Tibial nerve (tissue), 4 donors: ENCODE results near the gene MBTD1. TPM values are rescaled to one million over a fixed set of nuclear protein-coding genes. Genes with fewer than 3 reads are reported as not detected.

Experiments
- DNase-seq, 2 donors: peaks; one replicate each; pipeline ENCODE4 v3.0.0-alpha.2; 2019; ENCODE audit warnings: low spot score in 2 of 2
- H3K27ac ChIP-seq, 4 donors: fragments of 200-600 bp; sonication (generic) in 3 of 4; one replicate each; pipeline ENCODE4 v1.5.1; 2017 to 2019; ENCODE audit warnings: mild to moderate bottlenecking in 1 of 4
- H3K27me3 ChIP-seq, 2 donors: fragments of 200-600 bp; sonication (generic) in 1 of 2; one replicate each; pipeline versions ENCODE4 v1.5.1 to v1.6.0; 2017 to 2019
- H3K36me3 ChIP-seq, 3 donors: fragments of 200-600 bp; sonication (generic); one replicate each; pipeline ENCODE4 v1.5.1; 2018 to 2019
- H3K4me1 ChIP-seq, 4 donors: fragments of 200-600 bp; sonication (generic) in 3 of 4; one replicate each; pipeline ENCODE4 v1.5.1; 2017 to 2019
- H3K4me3 ChIP-seq, 4 donors: fragments of 200-600 bp; sonication (generic) in 3 of 4; one replicate each; pipeline ENCODE4 v1.5.1; 2017 to 2019; ENCODE audit warnings: mild to moderate bottlenecking in 1 of 4, moderate library complexity in 1 of 4
- H3K9me3 ChIP-seq, 4 donors: fragments of 200-600 bp; sonication (generic) in 3 of 4; one replicate each; pipeline ENCODE4 v1.5.1; 2017 to 2019
- CTCF ChIP-seq, 5 experiments: fragments of 200-600 bp in 3 of 5; fragments of 450-650 bp in 2 of 5; sonication (generic) in 3 of 5; IDR thresholded peaks; one replicate each; pipeline ENCODE4 v1.5.1; 2016 to 2019; ENCODE audit warnings: antibody characterized with exemption in 5 of 5, mild to moderate bottlenecking in 3 of 5, moderate library complexity in 2 of 5
- EP300 ChIP-seq, 2 donors: sonication (generic); formaldehyde crosslinking; IDR thresholded peaks; one replicate each; pipeline ENCODE4 v1.6.1; 2017; ENCODE audit warnings: antibody characterized with exemption in 2 of 2, mild to moderate bottlenecking in 1 of 2
- POLR2A ChIP-seq, 2 donors: fragments of 450-650 bp; IDR thresholded peaks; one replicate each; pipeline ENCODE4 v1.6.1; 2017; ENCODE audit warnings: antibody characterized with exemption in 2 of 2, mild to moderate bottlenecking in 2 of 2, moderate library complexity in 2 of 2
- whole genome bisulfite sequencing, 2 donors: methylation state at CpG; one replicate each; pipeline ENCODE4 v1.1.5; 2018; 5-methylcytosine and 5-hydroxymethylcytosine counted together
- total RNA-seq, 4 donors: library from RNA; depleted of rRNA; stranded (reverse); fragments of >200 nt; gene quantifications; one replicate each; pipeline ENCODE4 v1.1.0, GENCODE V29; 2016

The MBTD1 gene
- total RNA-seq, 4 donors from 2014 or later = 10.8 to 18.8 (median 16.3) TPM

- Histone ChIP-seq H3K4me1 (peaks cover 1 to 9% (median 3%) of the 10 kb centered on the region in 4 donors), H3K27ac (no peak overlapping the region), H3K36me3 (peaks cover 0 to 68% (median 27%) of the 10 kb centered on the region in 3 donors), H3K9me3 (no peaks in the 10 kb centered on the region), H3K4me3 (no peak overlapping the region), H3K27me3 (no peaks in the 10 kb centered on the region)
- TF ChIP-seq POLR2A (IDR thresholded peaks at IDR 0.05) (no peak), CTCF (IDR thresholded peaks at IDR 0.05) (no peak), EP300 (IDR thresholded peaks at IDR 0.05) (no peak)
- 96 to 99% methylated on average over 3 of the region's 3 CpGs for WGBS, 2 donors
- no peak for DNase-seq
These were observed 100.2 kb downstream of the MBTD1 start for GRCh38 chr17:51159604-51160003.

GRCh38 chr17:51155416-51155815 lies 104.4 kb downstream of the MBTD1 start:
- Histone ChIP-seq H3K27ac (no peak overlapping the region), H3K4me1 (peaks cover 2 to 26% (median 11%) of the 10 kb centered on the region in 4 donors), H3K9me3 (no peaks in the 10 kb centered on the region), H3K4me3 (no peak overlapping the region), H3K36me3 (peaks cover 0 to 37% (median 7%) of the 10 kb centered on the region in 3 donors), H3K27me3 (no peaks in the 10 kb centered on the region)
- 94 to 96% methylated on average over 8 of the region's 8 CpGs for WGBS, 2 donors
- TF ChIP-seq POLR2A (IDR thresholded peaks at IDR 0.05) (no peak), CTCF (IDR thresholded peaks at IDR 0.05) (no peak), EP300 (IDR thresholded peaks at IDR 0.05) (no peak)
- no peak for DNase-seq

- Histone ChIP-seq H3K27ac (peak overlapping the region in 2 of 4 donors; percentile 86 to 88), H3K9me3 (no peaks in the 10 kb centered on the region), H3K4me1 (peaks cover 2 to 26% (median 11%) of the 10 kb centered on the region in 4 donors), H3K4me3 (peak overlapping the region; percentile 42 to 81 (median 60)), H3K27me3 (no peaks in the 10 kb centered on the region), H3K36me3 (peaks cover 0 to 29% (median 0%) of the 10 kb centered on the region in 3 donors)
- WGBS, 2 donors = 7 to 10% methylated on average over 6 of the region's 6 CpGs
- TF ChIP-seq POLR2A (IDR thresholded peaks at IDR 0.05) (no peak), EP300 (IDR thresholded peaks at IDR 0.05) (no peak), CTCF (IDR thresholded peaks at IDR 0.05) (no peak)
- DNase-seq = no peak
These were observed 105.7 kb downstream of the MBTD1 start for GRCh38 chr17:51154176-51154575.

GRCh38 chr17:51153210-51154072 lies 106.4 kb downstream of the MBTD1 start, which contains the start of gene NME1:
Gene NME1 (plus strand): TSS chr17:51153559. CDS start chr17:51155655, 2,096 bp downstream.
- TF ChIP-seq EP300 (IDR thresholded peaks at IDR 0.05) = peak; percentile 96 to 97
- TF ChIP-seq CTCF (IDR thresholded peaks at IDR 0.05) = peak; percentile 73 to 90 (median 78)
- peak; percentile 22 to 40 for TF ChIP-seq POLR2A (IDR thresholded peaks at IDR 0.05)
- H3K27ac ChIP-seq = peak within 1 kb of the TSS; percentile 77 to 94 (median 87)

GRCh38 chr17:51152766-51153209 lies 107.1 kb downstream of the MBTD1 start:
- Histone ChIP-seq H3K27me3 (no peaks in the 10 kb centered on the region), H3K27ac (peak overlapping the region; percentile 77 to 94 (median 87)), H3K4me3 (peak overlapping the region; percentile 20 to 81 (median 60)), H3K9me3 (no peaks in the 10 kb centered on the region), H3K36me3 (peaks cover 0 to 17% (median 0%) of the 10 kb centered on the region in 3 donors), H3K4me1 (peaks cover 2 to 26% (median 11%) of the 10 kb centered on the region in 4 donors)
- WGBS, 2 donors = 10 to 13% methylated on average over 8 of the region's 8 CpGs
- TF ChIP-seq POLR2A (IDR thresholded peaks at IDR 0.05) (no peak), EP300 (IDR thresholded peaks at IDR 0.05) (no peak), CTCF (IDR thresholded peaks at IDR 0.05) (no peak)
- no peak for DNase-seq

More at GRCh38 chr17:51153210-51154072, 106.4 kb downstream of the MBTD1 start, which contains the start of gene NME1:
- DNase-seq = peak; percentile 86 to 96
- Histone ChIP-seq H3K27me3 (no peaks in the 10 kb centered on the region), H3K4me1 (peaks cover 2 to 26% (median 11%) of the 10 kb centered on the region in 4 donors), H3K9me3 (no peaks in the 10 kb centered on the region), H3K36me3 (peaks cover 0 to 23% (median 0%) of the 10 kb centered on the region in 3 donors), H3K4me3 (peak within 1 kb of the TSS; percentile 42 to 81 (median 60))
- WGBS, 2 donors = 0 to 1% methylated on average over 60 of the region's 60 CpGs
